Vagina (tissue), 2 donors: Measurements from ENCODE around the gene NUDT13.

ENCODE experiments used
- POLR2A ChIP-seq, 2 donors: fragments of 450-650 bp; IDR thresholded peaks; one replicate each; pipeline ENCODE4 v1.6.1; 2017; ENCODE audit warnings: antibody characterized with exemption in 2 of 2, mild to moderate bottlenecking in 2 of 2, moderate library complexity in 2 of 2
- POLR2AphosphoS5 ChIP-seq, 2 donors: sonication (generic); formaldehyde crosslinking; IDR thresholded peaks; one replicate each; pipeline ENCODE4 v1.9.0; 2017; ENCODE audit warnings: antibody characterized with exemption in 2 of 2, mild to moderate bottlenecking in 2 of 2, low read depth in 1 of 2; ENCODE audit not compliant: insufficient read depth in 1 of 2
- TF ChIP-seq, protein P1 (sequence below), 3 experiments: fragments of 450-650 bp in 2 of 3; fragments of 200-600 bp in 1 of 3; sonication (generic) in 1 of 3; IDR thresholded peaks; one replicate each; pipeline ENCODE4 v1.5.1; 2017 to 2019; ENCODE audit warnings: antibody characterized with exemption in 3 of 3, mild to moderate bottlenecking in 2 of 3, moderate library complexity in 2 of 3

DNA sequence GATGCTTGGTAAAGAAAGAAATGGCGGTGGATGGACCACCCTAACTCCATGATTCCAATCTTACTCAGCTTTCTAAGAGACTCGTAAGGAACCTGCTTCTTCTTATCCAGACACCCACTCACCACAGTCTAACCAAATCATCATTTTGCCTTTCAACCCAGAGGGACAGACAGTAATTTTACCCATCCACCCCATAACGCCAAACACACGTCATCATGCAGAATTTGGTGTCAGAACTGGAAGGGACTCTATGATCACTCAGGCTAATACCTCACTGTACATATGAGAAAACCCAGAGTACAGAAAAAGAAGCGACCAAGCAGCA, 57.2 kb downstream of the NUDT13 start:
- TF ChIP-seq POLR2AphosphoS5 (IDR thresholded peaks at IDR 0.05; ENCODE audit: insufficient read depth in 1 of 2, low read depth in 1 of 2) (no peak), POLR2A (IDR thresholded peaks at IDR 0.05) (no peak)
- TF ChIP-seq, protein P1, sequence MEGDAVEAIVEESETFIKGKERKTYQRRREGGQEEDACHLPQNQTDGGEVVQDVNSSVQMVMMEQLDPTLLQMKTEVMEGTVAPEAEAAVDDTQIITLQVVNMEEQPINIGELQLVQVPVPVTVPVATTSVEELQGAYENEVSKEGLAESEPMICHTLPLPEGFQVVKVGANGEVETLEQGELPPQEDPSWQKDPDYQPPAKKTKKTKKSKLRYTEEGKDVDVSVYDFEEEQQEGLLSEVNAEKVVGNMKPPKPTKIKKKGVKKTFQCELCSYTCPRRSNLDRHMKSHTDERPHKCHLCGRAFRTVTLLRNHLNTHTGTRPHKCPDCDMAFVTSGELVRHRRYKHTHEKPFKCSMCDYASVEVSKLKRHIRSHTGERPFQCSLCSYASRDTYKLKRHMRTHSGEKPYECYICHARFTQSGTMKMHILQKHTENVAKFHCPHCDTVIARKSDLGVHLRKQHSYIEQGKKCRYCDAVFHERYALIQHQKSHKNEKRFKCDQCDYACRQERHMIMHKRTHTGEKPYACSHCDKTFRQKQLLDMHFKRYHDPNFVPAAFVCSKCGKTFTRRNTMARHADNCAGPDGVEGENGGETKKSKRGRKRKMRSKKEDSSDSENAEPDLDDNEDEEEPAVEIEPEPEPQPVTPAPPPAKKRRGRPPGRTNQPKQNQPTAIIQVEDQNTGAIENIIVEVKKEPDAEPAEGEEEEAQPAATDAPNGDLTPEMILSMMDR (IDR thresholded peaks at IDR 0.05): no peak
